ENCODE measurements around the gene TBC1D22B.

DNA sequence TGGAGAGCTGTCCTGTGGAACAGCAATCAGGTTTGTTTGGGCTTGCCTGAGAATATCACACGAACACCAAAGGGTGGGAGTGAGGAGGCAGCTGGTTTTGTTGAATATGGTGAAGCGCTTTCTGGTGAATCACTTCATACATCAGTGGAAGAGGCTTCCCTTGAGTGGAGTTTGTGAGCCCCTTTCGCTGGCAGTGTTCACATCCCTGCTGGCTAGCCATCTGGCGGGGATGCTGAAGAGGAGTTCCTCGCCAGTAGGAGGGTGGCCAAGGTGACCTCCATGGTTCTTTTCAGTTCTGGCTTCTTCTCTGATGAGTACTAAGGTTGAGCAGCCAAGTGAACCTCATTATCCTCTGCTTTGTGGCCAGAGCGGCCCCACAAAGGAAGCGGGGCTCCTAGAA, 58.5 kb downstream of the TBC1D22B start:
- TF ChIP-seq, protein P1, sequence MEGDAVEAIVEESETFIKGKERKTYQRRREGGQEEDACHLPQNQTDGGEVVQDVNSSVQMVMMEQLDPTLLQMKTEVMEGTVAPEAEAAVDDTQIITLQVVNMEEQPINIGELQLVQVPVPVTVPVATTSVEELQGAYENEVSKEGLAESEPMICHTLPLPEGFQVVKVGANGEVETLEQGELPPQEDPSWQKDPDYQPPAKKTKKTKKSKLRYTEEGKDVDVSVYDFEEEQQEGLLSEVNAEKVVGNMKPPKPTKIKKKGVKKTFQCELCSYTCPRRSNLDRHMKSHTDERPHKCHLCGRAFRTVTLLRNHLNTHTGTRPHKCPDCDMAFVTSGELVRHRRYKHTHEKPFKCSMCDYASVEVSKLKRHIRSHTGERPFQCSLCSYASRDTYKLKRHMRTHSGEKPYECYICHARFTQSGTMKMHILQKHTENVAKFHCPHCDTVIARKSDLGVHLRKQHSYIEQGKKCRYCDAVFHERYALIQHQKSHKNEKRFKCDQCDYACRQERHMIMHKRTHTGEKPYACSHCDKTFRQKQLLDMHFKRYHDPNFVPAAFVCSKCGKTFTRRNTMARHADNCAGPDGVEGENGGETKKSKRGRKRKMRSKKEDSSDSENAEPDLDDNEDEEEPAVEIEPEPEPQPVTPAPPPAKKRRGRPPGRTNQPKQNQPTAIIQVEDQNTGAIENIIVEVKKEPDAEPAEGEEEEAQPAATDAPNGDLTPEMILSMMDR (IDR thresholded peaks at IDR 0.05), result no peak
- no peak for TF ChIP-seq POLR2A (IDR thresholded peaks at IDR 0.05)
